H1 (cell line): Measurements from ENCODE around the gene MIB1. TPM values are rescaled to one million over a fixed set of nuclear protein-coding genes. Genes with fewer than 3 reads are reported as not detected.

ENCODE experiments used
- CTCF ChIA-PET: fragments of 300-600 bp; sonication (Branson Sonifier 250); formaldehyde crosslinking; loops from one replicate; lab custom pipeline; 2021; ENCODE audit not compliant: partially characterized antibody; lab: Charles Lee
- POLR2A ChIA-PET: fragments of 300-600 bp; sonication (Branson Sonifier 250); formaldehyde crosslinking; loops from one replicate; lab custom pipeline; 2021; ENCODE audit warnings: inconsistent platforms; ENCODE audit not compliant: partially characterized antibody; lab: Charles Lee
- DNase-seq, 2 experiments: peaks; one replicate each; pipeline versions ENCODE4 v3.0.0 to v3.0.0-alpha.2; 2010 to 2022; ENCODE audit warnings: low spot score in 2 of 2, low read depth in 1 of 2, mixed read lengths in 1 of 2
- FAIRE-seq: peaks from 2 replicates; lab custom pipeline; 2011; peaks lifted over from hg19 to GRCh38; lab: Jason Lieb, UNC
- H2AFZ ChIP-seq: 2 replicates; pipeline ENCODE4 v1.8.1; 2012; ENCODE audit warnings: low read length, inconsistent platforms
- H2AK5ac ChIP-seq: 2 replicates; pipeline ENCODE4 v1.6.1; 2013; ENCODE audit warnings: low read depth, low read length
- H2BK120ac ChIP-seq: replicated peaks from 2 replicates; pipeline ENCODE3; 2013; ENCODE audit warnings: low read depth, low read length, inconsistent platforms
- H2BK12ac ChIP-seq: 2 replicates; pipeline ENCODE4 v1.6.1; 2013; ENCODE audit warnings: low read depth, low read length
- H2BK15ac ChIP-seq: 2 replicates; pipeline ENCODE4 v1.6.1; 2013; ENCODE audit warnings: low read length
- H2BK20ac ChIP-seq: 2 replicates; pipeline ENCODE4 v1.6.1; 2013; ENCODE audit warnings: low read length
- H2BK5ac ChIP-seq: 2 replicates; pipeline ENCODE4 v1.6.1; 2013; ENCODE audit warnings: low read depth, low read length
- H3K14ac ChIP-seq: 2 replicates; pipeline ENCODE4 v1.6.1; 2013; ENCODE audit warnings: inconsistent platforms; ENCODE audit not compliant: insufficient read length
- H3K18ac ChIP-seq: 2 replicates; pipeline ENCODE4 v1.6.1; 2013; ENCODE audit warnings: low read length; ENCODE audit errors: extremely low read depth
- H3K23ac ChIP-seq: 2 replicates; pipeline ENCODE4 v1.6.1; 2013; ENCODE audit warnings: inconsistent platforms; ENCODE audit not compliant: insufficient read length
- H3K23me2 ChIP-seq: 2 replicates; pipeline ENCODE4 v1.6.1; 2013; ENCODE audit warnings: low read depth, low read length
- H3K27ac ChIP-seq: 2 replicates; pipeline ENCODE4 v1.6.1; 2011; ENCODE audit warnings: low read depth, low read length, inconsistent platforms
- H3K27me3 ChIP-seq, 4 experiments: replicated peaks in 1 of 4; 1 replicate in 1 of 4; 2 replicates in 3 of 4; pipeline versions ENCODE4 v1.6.1 to v1.8.1; 2011 to 2013; ENCODE audit warnings: low read length in 3 of 4, mild to moderate bottlenecking in 3 of 4, inconsistent platforms in 2 of 4, mixed read lengths in 2 of 4, moderate library complexity in 1 of 4; ENCODE audit not compliant: control insufficient read depth in 3 of 4, insufficient read depth in 3 of 4; ENCODE audit errors: extremely low read depth in 1 of 4
- H3K36me3 ChIP-seq, 4 experiments: 2 replicates each; pipeline versions ENCODE4 v1.6.1 to v1.8.1; 2011 to 2013; ENCODE audit warnings: mild to moderate bottlenecking in 4 of 4, low read length in 3 of 4, moderate library complexity in 2 of 4, control low read depth in 1 of 4, inconsistent platforms in 1 of 4; ENCODE audit not compliant: insufficient read depth in 4 of 4, control insufficient read depth in 2 of 4
- H3K4ac ChIP-seq: replicated peaks from 2 replicates; pipeline ENCODE3; 2013; ENCODE audit warnings: low read length, low read depth, mixed read lengths, inconsistent platforms; ENCODE audit not compliant: insufficient read length
- H3K4me1 ChIP-seq, 4 experiments: replicated peaks in 1 of 4; 1 replicate in 1 of 4; 2 replicates in 3 of 4; pipeline versions ENCODE4 v1.6.1 to v1.8.1; 2011 to 2013; ENCODE audit warnings: low read length in 3 of 4, inconsistent platforms in 2 of 4, mixed read lengths in 1 of 4; ENCODE audit not compliant: insufficient read depth in 4 of 4, control insufficient read depth in 3 of 4
- H3K4me2 ChIP-seq, 2 experiments: 2 replicates each; pipeline versions ENCODE4 v1.6.1 to v1.8.1; 2011 to 2013; ENCODE audit warnings: low read depth in 2 of 2, low read length in 2 of 2, control low read depth in 1 of 2, inconsistent platforms in 1 of 2, mild to moderate bottlenecking in 1 of 2; ENCODE audit not compliant: insufficient read depth in 1 of 2
- H3K4me3 ChIP-seq, 4 experiments: fragments of 200-600, 300-600 bp in 1 of 4; sonication (generic), shearing (Covaris generic), sonication (Bioruptor Twin) in 1 of 4; 2 replicates each; pipeline versions ENCODE4 v1.5.1 to v1.8.1; 2011 to 2016; ENCODE audit warnings: low read length in 4 of 4, low read depth in 3 of 4, control low read depth in 2 of 4, inconsistent platforms in 2 of 4, mild to moderate bottlenecking in 2 of 4, mixed read lengths in 1 of 4, moderate library complexity in 1 of 4; ENCODE audit not compliant: insufficient read depth in 2 of 4; ENCODE audit errors: extremely low read depth in 1 of 4
- H3K56ac ChIP-seq: replicated peaks from 2 replicates; pipeline ENCODE3; 2013; ENCODE audit warnings: low read depth, mild to moderate bottlenecking, mixed read lengths, low read length, inconsistent platforms; ENCODE audit not compliant: insufficient read length
- H3K79me1 ChIP-seq: 2 replicates; pipeline ENCODE4 v1.6.1; 2013; ENCODE audit warnings: low read depth, low read length, control low read depth
- H3K79me2 ChIP-seq, 2 experiments: 2 replicates each; pipeline versions ENCODE4 v1.6.1 to v1.8.1; 2012 to 2013; ENCODE audit warnings: low read length in 2 of 2, mild to moderate bottlenecking in 2 of 2, inconsistent platforms in 1 of 2; ENCODE audit not compliant: insufficient read depth in 2 of 2, control insufficient read depth in 1 of 2
- H3K9ac ChIP-seq, 4 experiments: replicated peaks in 1 of 4; 1 replicate in 1 of 4; 2 replicates in 3 of 4; pipeline versions ENCODE4 v1.6.1 to v1.8.1; 2011 to 2013; ENCODE audit warnings: low read depth in 3 of 4, low read length in 3 of 4, control low read depth in 2 of 4, mild to moderate bottlenecking in 2 of 4, moderate library complexity in 2 of 4, inconsistent platforms in 1 of 4; ENCODE audit errors: extremely low read depth in 1 of 4
- H3K9me3 ChIP-seq, 2 experiments: 2 replicates each; pipeline versions ENCODE4 v1.6.1 to v1.8.1; 2012 to 2013; ENCODE audit warnings: mild to moderate bottlenecking in 2 of 2, moderate library complexity in 2 of 2, control low read depth in 1 of 2, inconsistent platforms in 1 of 2, low read depth in 1 of 2, low read length in 1 of 2, mixed read lengths in 1 of 2; ENCODE audit not compliant: insufficient read depth in 2 of 2
- H4K20me1 ChIP-seq, 2 experiments: replicated peaks in 1 of 2; 2 replicates each; pipeline versions ENCODE3 to v1.8.1; 2011 to 2013; ENCODE audit warnings: inconsistent platforms in 2 of 2, low read length in 2 of 2, mild to moderate bottlenecking in 1 of 2; ENCODE audit not compliant: insufficient read depth in 2 of 2, control insufficient read depth in 1 of 2
- H4K5ac ChIP-seq: 2 replicates; pipeline ENCODE4 v1.6.1; 2013; ENCODE audit warnings: low read length, low read depth, mixed read lengths, inconsistent platforms; ENCODE audit not compliant: insufficient read length
- H4K8ac ChIP-seq: 2 replicates; pipeline ENCODE4 v1.8.0; 2013; ENCODE audit warnings: mild to moderate bottlenecking, moderate library complexity, low read length, inconsistent platforms; ENCODE audit not compliant: insufficient read depth; ENCODE audit errors: extremely low read depth
- H4K91ac ChIP-seq: replicated peaks from 2 replicates; pipeline ENCODE3; 2013; ENCODE audit warnings: low read length, mixed read lengths, inconsistent platforms; ENCODE audit not compliant: insufficient read length
- ATF3 ChIP-seq: IDR thresholded peaks from 2 replicates; pipeline ENCODE4 v1.6.1; 2011; ENCODE audit warnings: low read depth, mild to moderate bottlenecking, low read length; ENCODE audit not compliant: insufficient read depth
- CBX8 ChIP-seq: fragments of 300-800, 300-1000 bp; sonication (generic); IDR thresholded peaks from 2 replicates; pipeline ENCODE4 v1.7.1; 2016; ENCODE audit warnings: low read depth, low read length, borderline replicate concordance
- HDAC2 ChIP-seq, 2 experiments: fragments of 300-600 bp in 1 of 2; sonication (generic) in 1 of 2; IDR thresholded peaks; 2 replicates each; pipeline ENCODE4 v1.6.1; 2011 to 2012; ENCODE audit warnings: low read depth in 2 of 2, low read length in 2 of 2, mild to moderate bottlenecking in 2 of 2, moderate library complexity in 2 of 2, borderline replicate concordance in 1 of 2, inconsistent platforms in 1 of 2
- JUN ChIP-seq: IDR thresholded peaks from 2 replicates; pipeline ENCODE4 v1.6.1; 2011; ENCODE audit warnings: low read depth, mild to moderate bottlenecking, improper control_type of control experiment, low read length
- KDM1A ChIP-seq: fragments of 200-600, 300-600 bp; sonication (generic); IDR thresholded peaks from 2 replicates; pipeline ENCODE4 v1.7.1; 2016; ENCODE audit warnings: mild to moderate bottlenecking, low read length, borderline replicate concordance
- KDM4A ChIP-seq: IDR thresholded peaks from one replicate; pipeline ENCODE4 v1.7.1; 2012; ENCODE audit warnings: low read depth, mild to moderate bottlenecking, moderate library complexity, low read length, inconsistent platforms; ENCODE audit not compliant: severe bottlenecking
- KDM5A ChIP-seq: fragments of 200-600 bp; IDR thresholded peaks from 2 replicates; pipeline ENCODE4 v1.7.1; 2012; ENCODE audit warnings: mild to moderate bottlenecking, low read length, inconsistent platforms, mixed read lengths
- MAX ChIP-seq: IDR thresholded peaks from 2 replicates; pipeline ENCODE4 v1.6.1; 2012; ENCODE audit warnings: inconsistent platforms
- RXRA ChIP-seq: IDR thresholded peaks from 2 replicates; pipeline ENCODE4 v1.6.1; 2011; ENCODE audit warnings: low read depth, mild to moderate bottlenecking, low read length, moderate library complexity; ENCODE audit not compliant: insufficient read depth
- TBP ChIP-seq: IDR thresholded peaks from 2 replicates; pipeline ENCODE4 v1.6.1; 2011; ENCODE audit warnings: low read depth, low read length, improper control_type of control experiment
- TCF12 ChIP-seq: IDR thresholded peaks from 2 replicates; pipeline ENCODE4 v1.6.1; 2011; ENCODE audit warnings: low read depth, mild to moderate bottlenecking, low read length
- TEAD4 ChIP-seq: IDR thresholded peaks from 2 replicates; pipeline ENCODE4 v1.6.1; 2012; ENCODE audit warnings: low read depth, low read length, inconsistent platforms, mixed read lengths
- USF2 ChIP-seq: IDR thresholded peaks from 2 replicates; pipeline ENCODE4 v1.6.1; 2011; ENCODE audit warnings: low read length, improper control_type of control experiment
- WGBS, 2 experiments: shearing (Covaris generic) in 1 of 2; methylation state at CpG; one replicate each; pipeline versions ENCODE4 v1.1.6 to v1.1.7; 2013 to 2015; ENCODE audit warnings: low lambda C conversion rate in 2 of 2, mixed read lengths in 2 of 2, inconsistent platforms in 1 of 2, low coverage in 1 of 2, missing lambda C conversion rate in 1 of 2; ENCODE audit not compliant: insufficient replicate concordance in 2 of 2, insufficient coverage in 1 of 2, insufficient read length in 1 of 2; ENCODE audit errors: extremely low coverage in 1 of 2, missing lambda C conversion rate in 1 of 2; 5-methylcytosine and 5-hydroxymethylcytosine counted together
- polyA plus RNA-seq, 7 experiments: library from polyadenylated mRNA; depleted of rRNA in 3 of 7; stranded (reverse) in 5 of 7; unstranded in 2 of 7; fragments of >200 nt in 5 of 7; fragments of 200-250 nt in 2 of 7; gene quantifications; 1 replicate in 5 of 7; 2 replicates in 1 of 7; 4 replicates in 1 of 7; pipeline versions ENCODE4 v1.2.1 to v1.2.3, GENCODE V29; 2011 to 2013; ENCODE audit warnings: missing spikeins in 2 of 7, mixed read lengths in 2 of 7
- total RNA-seq: library from RNA; stranded (reverse); fragmentation: NEBNext Ultra II Directional; extraction: Animal tissue kit (Norgen Biotek cat#: 25700); gene quantifications from 2 replicates; pipeline ENCODE4 v1.2.1, GENCODE V29; 2021

Gene MIB1
- total and polyA plus RNA-seq, 2 of the 8 experiments (the other 6 are each of a cell fraction or from before 2014, with no cell fraction given) = 8.2 to 60.3 TPM

DNA sequence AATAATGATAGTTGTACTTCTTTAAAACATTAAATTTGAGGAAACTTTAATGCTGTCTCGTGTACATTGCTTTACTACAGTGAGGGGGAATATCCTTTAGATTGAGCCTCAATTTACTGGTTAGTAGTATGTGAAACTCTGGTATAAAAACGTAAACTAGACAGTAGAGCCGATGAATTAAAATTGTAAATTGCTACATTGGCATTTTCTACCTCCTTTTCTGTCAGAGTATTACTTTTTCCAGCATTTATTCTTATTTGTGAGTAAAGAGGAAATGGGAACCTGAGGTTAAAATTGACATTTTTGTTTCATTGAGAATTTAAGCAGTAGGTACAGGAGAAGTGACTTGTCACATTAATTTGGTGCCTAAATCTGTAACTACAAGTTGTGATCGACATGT, 128.2 kb downstream of the MIB1 start:
- Histone ChIP-seq H3K18ac (no peak overlapping the region), H3K9ac (no peak overlapping the region), H3K4me2 (no peak overlapping the region), H3K79me2 (no peaks in the 10 kb centered on the region), H2BK12ac (no peak overlapping the region), H3K56ac (no peak overlapping the region), H2BK15ac (no peak overlapping the region), H2AFZ (no peak overlapping the region), H3K4me1 (no peaks in the 10 kb centered on the region), H3K9me3 (no peaks in the 10 kb centered on the region), H3K14ac (no peak overlapping the region), H3K4me3 (no peak overlapping the region), H3K79me1 (no peaks in the 10 kb centered on the region), H3K27me3 (no peaks in the 10 kb centered on the region), H4K5ac (no peak overlapping the region), H4K20me1 (no peaks in the 10 kb centered on the region), H3K4ac (no peak overlapping the region), H2BK5ac (no peak overlapping the region), H2BK20ac (no peak overlapping the region), H3K23ac (no peak overlapping the region), H3K27ac (no peak overlapping the region), H3K36me3 (peaks cover 0 to 15% (median 3%) of the 10 kb centered on the region in 4 experiments; a peak in 5 of 8 replicates), H3K23me2 (no peaks in the 10 kb centered on the region), H2AK5ac (no peak overlapping the region), H2BK120ac (no peak overlapping the region), H4K91ac (no peak overlapping the region), H4K8ac (no peak overlapping the region)
- CTCF ChIA-PET = no interaction called here
- FAIRE-seq = no peak
- WGBS, 2 experiments = 91% methylated on average over 4 of the region's 4 CpGs; no CpG with 5 or more reads in 1 of the 2 experiments
- POLR2A ChIA-PET = no interaction called here
- DNase-seq = no peak
- TF ChIP-seq USF2 (no peak), RXRA (no peak), KDM4A (no peak), TEAD4 (no peak), CBX8 (no peak), HDAC2 (IDR thresholded peaks at IDR 0.05; ENCODE audit: borderline replicate concordance in 1 of 2, low read depth in 2 of 2, low read length in 2 of 2) (no peak), TCF12 (no peak), KDM5A (no peak), MAX (no peak), JUN (no peak), TBP (no peak), KDM1A (no peak), ATF3 (no peak)
